ENCODE measurements around the gene VCPKMT. TPM values are rescaled to one million over a fixed set of nuclear protein-coding genes. Genes with fewer than 3 reads are reported as not detected.

Gene VCPKMT
- total RNA-seq: 1 to 10 TPM; 5.8 to 10.0 (median 7.0) TPM

- Histone ChIP-seq H3K36me3 (peaks cover 0 to 39% (median 0%) of the 10 kb centered on the region in 3 donors), H3K4me1 (peaks cover 0 to 14% (median 2%) of the 10 kb centered on the region in 4 donors), H3K27ac (peak within 1 kb of the TSS; percentile 83 to 90 (median 86)), H3K9me3 (no peaks in the 10 kb centered on the region), H3K27me3 (no peaks in the 10 kb centered on the region), H3K4me3 (peak within 1 kb of the TSS; percentile 64 to 92 (median 73))
- TF ChIP-seq, protein P1, sequence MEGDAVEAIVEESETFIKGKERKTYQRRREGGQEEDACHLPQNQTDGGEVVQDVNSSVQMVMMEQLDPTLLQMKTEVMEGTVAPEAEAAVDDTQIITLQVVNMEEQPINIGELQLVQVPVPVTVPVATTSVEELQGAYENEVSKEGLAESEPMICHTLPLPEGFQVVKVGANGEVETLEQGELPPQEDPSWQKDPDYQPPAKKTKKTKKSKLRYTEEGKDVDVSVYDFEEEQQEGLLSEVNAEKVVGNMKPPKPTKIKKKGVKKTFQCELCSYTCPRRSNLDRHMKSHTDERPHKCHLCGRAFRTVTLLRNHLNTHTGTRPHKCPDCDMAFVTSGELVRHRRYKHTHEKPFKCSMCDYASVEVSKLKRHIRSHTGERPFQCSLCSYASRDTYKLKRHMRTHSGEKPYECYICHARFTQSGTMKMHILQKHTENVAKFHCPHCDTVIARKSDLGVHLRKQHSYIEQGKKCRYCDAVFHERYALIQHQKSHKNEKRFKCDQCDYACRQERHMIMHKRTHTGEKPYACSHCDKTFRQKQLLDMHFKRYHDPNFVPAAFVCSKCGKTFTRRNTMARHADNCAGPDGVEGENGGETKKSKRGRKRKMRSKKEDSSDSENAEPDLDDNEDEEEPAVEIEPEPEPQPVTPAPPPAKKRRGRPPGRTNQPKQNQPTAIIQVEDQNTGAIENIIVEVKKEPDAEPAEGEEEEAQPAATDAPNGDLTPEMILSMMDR (IDR thresholded peaks at IDR 0.05): no peak
- TF ChIP-seq POLR2A (IDR thresholded peaks at IDR 0.05): peak; percentile 67 to 80
- DNase-seq: peak; percentile 95 to 98 (median 97)
Measured at GRCh38 chr14:50116181-50116956, at the start of gene VCPKMT. Gene VCPKMT (minus strand): TSS chr14:50116572. CDS start chr14:50116552, 20 bp downstream.

GRCh38 chr14:50156111-50156510 lies 39.7 kb upstream of the VCPKMT start:
- Histone ChIP-seq H3K9me3 (no peaks in the 10 kb centered on the region), H3K36me3 (peaks cover 0 to 78% (median 0%) of the 10 kb centered on the region in 3 donors), H3K27ac (no peak overlapping the region), H3K4me3 (no peak overlapping the region), H3K4me1 (no peaks in the 10 kb centered on the region), H3K27me3 (no peaks in the 10 kb centered on the region)
- no peak for TF ChIP-seq POLR2A (IDR thresholded peaks at IDR 0.05)
- TF ChIP-seq, protein P1 (IDR thresholded peaks at IDR 0.05): no peak
- no peak for DNase-seq

GRCh38 chr14:50148799-50149198 lies 32.4 kb upstream of the VCPKMT start:
- no peaks in the 10 kb centered on the region for H3K4me1 ChIP-seq
- H3K4me3 ChIP-seq: no peak overlapping the region
- no peaks in the 10 kb centered on the region for H3K9me3 ChIP-seq
- H3K36me3 ChIP-seq: peaks cover 0 to 75% (median 0%) of the 10 kb centered on the region in 3 donors
- DNase-seq: no peak
- H3K27me3 ChIP-seq: no peaks in the 10 kb centered on the region
- TF ChIP-seq, protein P1 (IDR thresholded peaks at IDR 0.05): no peak
- H3K27ac ChIP-seq: no peak overlapping the region

DNA sequence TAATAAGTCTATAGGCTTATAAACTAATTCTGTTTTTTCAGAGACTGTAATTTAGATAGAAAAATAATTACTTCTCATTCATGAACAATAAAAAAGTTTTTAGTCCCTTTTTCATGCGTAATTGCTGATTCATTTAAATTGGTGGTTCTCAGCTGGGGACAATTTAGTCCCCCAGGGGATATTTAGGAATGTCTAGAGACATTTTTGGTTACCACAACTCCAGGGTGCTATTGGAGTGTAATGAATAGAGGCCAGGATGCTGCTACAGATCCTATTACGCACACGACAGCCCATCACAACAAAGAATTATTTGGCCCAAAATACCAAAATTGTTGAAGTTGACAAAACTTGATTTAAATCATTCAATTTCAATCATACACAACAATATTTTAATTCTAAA lies 22.8 kb upstream of the VCPKMT start:
- no peaks in the 10 kb centered on the region for H3K9me3 ChIP-seq
- no peak for DNase-seq
- no peaks in the 10 kb centered on the region for H3K4me1 ChIP-seq
- peaks cover 0 to 38% (median 0%) of the 10 kb centered on the region in 3 donors for H3K36me3 ChIP-seq
- no peak overlapping the region for H3K4me3 ChIP-seq
- H3K27ac ChIP-seq: no peak overlapping the region
- H3K27me3 ChIP-seq: no peaks in the 10 kb centered on the region
- TF ChIP-seq POLR2A (IDR thresholded peaks at IDR 0.05): no peak
- TF ChIP-seq, protein P1 (IDR thresholded peaks at IDR 0.05): no peak

DNA sequence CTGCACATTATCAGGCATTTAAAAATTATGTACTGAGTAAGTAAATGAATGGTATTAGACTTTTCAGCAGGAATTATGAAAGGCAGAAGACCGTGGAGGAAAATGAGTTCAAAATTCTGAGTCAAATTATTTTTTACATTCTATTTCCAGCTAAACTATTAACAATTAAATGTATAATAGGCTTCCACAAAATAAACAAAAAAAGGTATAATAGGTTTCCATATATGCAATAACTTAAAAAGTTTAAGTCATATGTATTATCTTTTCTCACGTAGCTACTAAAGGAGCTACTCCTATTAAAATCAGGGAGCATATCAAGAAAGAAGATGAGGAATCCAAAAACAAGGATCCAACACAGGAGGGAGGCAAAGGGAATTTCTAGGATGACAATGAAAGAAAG lies 11.4 kb upstream of the VCPKMT start:
- H3K36me3 ChIP-seq: peaks cover 0 to 66% (median 0%) of the 10 kb centered on the region in 3 donors
- TF ChIP-seq, protein P1 (IDR thresholded peaks at IDR 0.05): no peak
- TF ChIP-seq POLR2A (IDR thresholded peaks at IDR 0.05): no peak
- H3K27ac ChIP-seq: no peak overlapping the region
- H3K27me3 ChIP-seq: no peaks in the 10 kb centered on the region
- H3K9me3 ChIP-seq: no peaks in the 10 kb centered on the region
- DNase-seq: no peak
- H3K4me3 ChIP-seq: no peak overlapping the region
- no peaks in the 10 kb centered on the region for H3K4me1 ChIP-seq

Measured in Peyer's patch (tissue), 4 donors.